Neuronal stem cell (in vitro differentiated cells): ENCODE measurements around the gene FNIP2.

Source experiments
- DNase-seq: peaks from one replicate; pipeline ENCODE4 v3.0.0-alpha.2; 2013; ENCODE audit warnings: low spot score
- H2AFZ ChIP-seq: one replicate; pipeline ENCODE4 v1.6.1; 2013; ENCODE audit warnings: mild to moderate bottlenecking, low read length, inconsistent platforms
- H2AK5ac ChIP-seq: 2 replicates; pipeline ENCODE4 v1.6.1; 2013; ENCODE audit warnings: low read depth, mild to moderate bottlenecking, inconsistent platforms, low read length, moderate library complexity, mixed read lengths
- H2BK120ac ChIP-seq: 2 replicates; pipeline ENCODE4 v1.6.1; 2013; ENCODE audit warnings: low read depth, mild to moderate bottlenecking, inconsistent platforms, low read length, moderate library complexity, mixed read lengths
- H2BK12ac ChIP-seq: one replicate; pipeline ENCODE4 v1.6.1; 2013; ENCODE audit warnings: low read length, inconsistent platforms
- H2BK15ac ChIP-seq: 2 replicates; pipeline ENCODE4 v1.6.1; 2013; ENCODE audit warnings: mild to moderate bottlenecking, low read length, inconsistent platforms, mixed read lengths
- H2BK5ac ChIP-seq: one replicate; pipeline ENCODE4 v1.6.1; 2013; ENCODE audit warnings: inconsistent platforms, mild to moderate bottlenecking, low read length, moderate library complexity
- H3K14ac ChIP-seq: one replicate; pipeline ENCODE4 v1.6.1; 2013; ENCODE audit warnings: low read length, inconsistent platforms
- H3K18ac ChIP-seq: 2 replicates; pipeline ENCODE4 v1.6.1; 2013; ENCODE audit warnings: low read length, inconsistent platforms
- H3K23ac ChIP-seq: 2 replicates; pipeline ENCODE4 v1.6.1; 2013; ENCODE audit warnings: low read depth, mild to moderate bottlenecking, mixed read lengths, low read length, inconsistent platforms; ENCODE audit not compliant: poor library complexity
- H3K27ac ChIP-seq: replicated peaks from 3 replicates; pipeline ENCODE4 v1.5.1; 2013; ENCODE audit warnings: low read length, inconsistent platforms
- H3K27me3 ChIP-seq, 3 experiments: 2 replicates each; pipeline ENCODE4 v1.6.1; 2013; ENCODE audit warnings: low read length in 3 of 3, mild to moderate bottlenecking in 2 of 3, inconsistent platforms in 1 of 3, low read depth in 1 of 3, mixed read lengths in 1 of 3, moderate library complexity in 1 of 3; ENCODE audit not compliant: control insufficient read depth in 3 of 3, insufficient read depth in 3 of 3
- H3K36me3 ChIP-seq, 2 donors: replicated peaks in 1 of 2; 2 replicates each; pipeline ENCODE4 v1.6.1; 2013; ENCODE audit warnings: low read length in 2 of 2; ENCODE audit not compliant: control insufficient read depth in 2 of 2, insufficient read depth in 2 of 2
- H3K4ac ChIP-seq: 2 replicates; pipeline ENCODE4 v1.6.1; 2013; ENCODE audit warnings: inconsistent platforms, mild to moderate bottlenecking, low read length, moderate library complexity
- H3K4me1 ChIP-seq, 2 donors: 1 replicate in 1 of 2; 2 replicates in 1 of 2; pipeline ENCODE4 v1.6.1; 2013; ENCODE audit warnings: low read length in 2 of 2, low read depth in 1 of 2; ENCODE audit not compliant: control insufficient read depth in 2 of 2, insufficient read depth in 1 of 2
- H3K4me2 ChIP-seq: one replicate; pipeline ENCODE4 v1.6.1; 2013; ENCODE audit warnings: mild to moderate bottlenecking, low read length, inconsistent platforms; ENCODE audit not compliant: insufficient read depth, poor library complexity, severe bottlenecking
- H3K4me3 ChIP-seq, 2 donors: 2 replicates each; pipeline ENCODE4 v1.5.1; 2013; ENCODE audit warnings: low read length in 2 of 2, mild to moderate bottlenecking in 2 of 2, inconsistent platforms in 1 of 2, moderate library complexity in 1 of 2
- H3K79me1 ChIP-seq: one replicate; pipeline ENCODE4 v1.6.1; 2013; ENCODE audit warnings: low read depth, mild to moderate bottlenecking, inconsistent platforms, low read length, moderate library complexity
- H3K9ac ChIP-seq: one replicate; pipeline ENCODE4 v1.6.1; 2013; ENCODE audit warnings: mild to moderate bottlenecking, low read depth, low read length, inconsistent platforms; ENCODE audit not compliant: poor library complexity
- H3K9me3 ChIP-seq, 2 donors: replicated peaks in 1 of 2; 2 replicates each; pipeline versions ENCODE3 to v1.6.1; 2013; ENCODE audit warnings: low read length in 2 of 2, mild to moderate bottlenecking in 2 of 2, inconsistent platforms in 1 of 2, low read depth in 1 of 2, mixed read lengths in 1 of 2, moderate library complexity in 1 of 2; ENCODE audit not compliant: control insufficient read depth in 2 of 2, insufficient read depth in 1 of 2
- H4K8ac ChIP-seq: one replicate; pipeline ENCODE4 v1.6.1; 2013; ENCODE audit warnings: low read depth, mild to moderate bottlenecking, inconsistent platforms, low read length, moderate library complexity
- H4K91ac ChIP-seq: one replicate; pipeline ENCODE4 v1.6.1; 2013; ENCODE audit warnings: low read length, low read depth, mild to moderate bottlenecking, inconsistent platforms; ENCODE audit not compliant: poor library complexity
- WGBS, 2 donors: extraction: QIAGEN DNeasy Blood & Tissue Kit; methylation state at CpG; one replicate each; pipeline ENCODE4 v1.1.7; 2013; ENCODE audit warnings: missing lambda C conversion rate in 2 of 2, mixed read lengths in 1 of 2; ENCODE audit not compliant: insufficient read length in 2 of 2, insufficient replicate concordance in 1 of 2; ENCODE audit errors: extremely low coverage in 2 of 2; 5-methylcytosine and 5-hydroxymethylcytosine counted together

FNIP2 gene

GRCh38 chr4:158861281-158861680 is 92.5 kb downstream of the FNIP2 start:
- Histone ChIP-seq H2BK12ac (no peak overlapping the region), H3K4me3 (no peak overlapping the region), H3K79me1 (no peaks in the 10 kb centered on the region), H3K27me3 (no peaks in the 10 kb centered on the region), H3K4ac (no peak overlapping the region), H3K4me1 (no peaks in the 10 kb centered on the region), H2AFZ (no peak overlapping the region), H2AK5ac (no peak overlapping the region), H3K9ac (no peak overlapping the region), H3K23ac (no peak overlapping the region), H4K8ac (no peak overlapping the region), H3K36me3 (peaks cover 6 to 68% of the 10 kb centered on the region in 2 donors), H2BK120ac (no peak overlapping the region), H3K14ac (no peak overlapping the region), H3K4me2 (no peak overlapping the region), H3K18ac (no peak overlapping the region), H3K9me3 (no peaks in the 10 kb centered on the region), H2BK5ac (no peak overlapping the region), H4K91ac (no peak overlapping the region), H3K27ac (no peak overlapping the region), H2BK15ac (no peak overlapping the region)
- no peak for DNase-seq
- WGBS, 2 donors, result no CpG with 5 or more reads among the region's 3 CpGs

- H3K9me3 ChIP-seq, result no peaks in the 10 kb centered on the region
- DNase-seq, result no peak
Observed at GRCh38 chr4:158861766-158862165, 92.9 kb downstream of the FNIP2 start.

GRCh38 chr4:158863296-158863695 is 94.5 kb downstream of the FNIP2 start:
- no peaks in the 10 kb centered on the region for H3K4me1 ChIP-seq
- no peak overlapping the region for H2BK12ac ChIP-seq

More at GRCh38 chr4:158861766-158862165, 92.9 kb downstream of the FNIP2 start:
- H2BK120ac ChIP-seq, result no peak overlapping the region
- H3K4me3 ChIP-seq, result no peak overlapping the region
- no peak overlapping the region for H4K8ac ChIP-seq
- peaks cover 6 to 68% of the 10 kb centered on the region in 2 donors for H3K36me3 ChIP-seq
- no peak overlapping the region for H4K91ac ChIP-seq
- no peak overlapping the region for H2BK15ac ChIP-seq
- H3K14ac ChIP-seq, result no peak overlapping the region
- WGBS, 2 donors, result no CpG with 5 or more reads among the region's 3 CpGs
- no peak overlapping the region for H3K4me2 ChIP-seq
- H3K23ac ChIP-seq, result no peak overlapping the region
- H3K4ac ChIP-seq, result no peak overlapping the region
- H2BK5ac ChIP-seq, result no peak overlapping the region
- no peak overlapping the region for H3K27ac ChIP-seq
- H2BK12ac ChIP-seq, result no peak overlapping the region
- H3K18ac ChIP-seq, result no peak overlapping the region
- H3K9ac ChIP-seq, result no peak overlapping the region
- H2AFZ ChIP-seq, result no peak overlapping the region
- H3K4me1 ChIP-seq, result no peaks in the 10 kb centered on the region
- no peaks in the 10 kb centered on the region for H3K27me3 ChIP-seq
- no peaks in the 10 kb centered on the region for H3K79me1 ChIP-seq
- H2AK5ac ChIP-seq, result no peak overlapping the region

GRCh38 chr4:158865520-158866177 is 96.8 kb downstream of the FNIP2 start:
- Histone ChIP-seq H2BK120ac (no peak overlapping the region), H3K79me1 (no peaks in the 10 kb centered on the region), H3K4ac (no peak overlapping the region), H3K27me3 (no peaks in the 10 kb centered on the region), H3K14ac (no peak overlapping the region), H3K4me2 (no peak overlapping the region), H2BK5ac (no peak overlapping the region), H4K8ac (no peak overlapping the region), H2AFZ (no peak overlapping the region), H3K23ac (no peak overlapping the region), H2BK15ac (no peak overlapping the region), H2BK12ac (no peak overlapping the region), H3K9me3 (no peaks in the 10 kb centered on the region), H3K9ac (no peak overlapping the region), H3K18ac (no peak overlapping the region), H3K4me3 (no peak overlapping the region), H4K91ac (no peak overlapping the region), H3K27ac (no peak overlapping the region), H3K4me1 (peaks cover 8% of the 10 kb centered on the region in 2 donors), H2AK5ac (no peak overlapping the region), H3K36me3 (peaks cover 5 to 73% of the 10 kb centered on the region in 2 donors)
- WGBS, 2 donors, result no CpG with 5 or more reads among the region's 5 CpGs
- DNase-seq, result no peak

More at GRCh38 chr4:158863296-158863695, 94.5 kb downstream of the FNIP2 start:
- Histone ChIP-seq H3K9ac (no peak overlapping the region), H3K27ac (no peak overlapping the region), H4K91ac (no peak overlapping the region), H3K23ac (no peak overlapping the region), H3K36me3 (peaks cover 8 to 75% of the 10 kb centered on the region in 2 donors), H3K4ac (no peak overlapping the region), H2BK120ac (no peak overlapping the region), H2BK5ac (no peak overlapping the region), H3K79me1 (no peaks in the 10 kb centered on the region), H3K4me3 (no peak overlapping the region), H3K4me2 (no peak overlapping the region), H3K18ac (no peak overlapping the region), H3K9me3 (no peaks in the 10 kb centered on the region), H3K27me3 (no peaks in the 10 kb centered on the region), H4K8ac (no peak overlapping the region), H3K14ac (no peak overlapping the region), H2AK5ac (no peak overlapping the region), H2BK15ac (no peak overlapping the region), H2AFZ (no peak overlapping the region)
- no CpG with 5 or more reads among the region's 5 CpGs for WGBS, 2 donors
- no peak for DNase-seq
